ENCODE data around the gene APOH.
"Not testable (repeated sequence)": the region's sequence is repeated elsewhere in the genome, so short reads cannot be mapped to it uniquely, and the experiment has no call there.

Gene APOH

DNA sequence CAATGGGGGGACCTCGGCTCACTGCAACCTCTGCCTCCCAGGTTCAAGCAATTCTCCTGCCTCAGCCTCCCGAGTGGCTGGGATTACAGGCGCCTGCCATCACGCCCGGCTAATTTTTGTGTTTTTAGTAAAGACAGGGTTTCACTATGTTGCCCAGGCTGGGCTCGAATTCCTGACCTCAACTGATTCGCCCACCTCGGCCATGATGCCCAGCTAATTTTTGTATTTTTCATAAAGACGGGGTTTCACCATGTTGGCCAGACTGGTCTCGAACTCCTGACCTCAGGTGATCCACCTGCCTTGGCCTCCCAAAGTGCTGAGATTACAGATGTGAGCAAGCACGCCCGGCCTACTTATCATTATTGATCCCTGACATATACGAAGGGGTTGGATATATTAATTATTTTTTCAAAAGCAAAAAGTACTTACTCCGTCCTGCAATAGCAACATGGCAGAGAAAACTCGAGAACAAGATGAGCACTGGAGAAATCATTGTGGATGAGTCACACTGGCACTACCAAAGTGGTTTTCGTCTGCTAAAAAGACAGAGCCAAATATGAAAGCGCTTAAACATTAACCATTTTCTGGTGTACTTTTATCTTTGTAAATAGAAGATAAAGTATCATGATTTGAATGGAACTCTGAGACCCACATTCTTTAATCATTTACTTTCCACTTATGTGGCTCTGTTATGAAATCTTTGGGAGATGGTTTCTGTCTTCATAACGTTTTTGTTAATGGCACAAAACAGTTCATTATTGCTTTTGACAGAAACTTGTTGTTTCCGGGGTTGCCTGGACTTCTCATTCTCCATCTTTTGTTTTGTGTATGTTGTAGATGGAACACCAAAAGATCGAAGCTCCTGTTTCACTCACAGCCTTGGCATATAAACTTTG, at the start of gene APOH:
Gene APOH, minus strand, starts transcription at position 529 of the 896 bp plus-strand sequence. Its CDS starts 36 bp downstream, at position 493.
- no peak for DNase-seq

DNA sequence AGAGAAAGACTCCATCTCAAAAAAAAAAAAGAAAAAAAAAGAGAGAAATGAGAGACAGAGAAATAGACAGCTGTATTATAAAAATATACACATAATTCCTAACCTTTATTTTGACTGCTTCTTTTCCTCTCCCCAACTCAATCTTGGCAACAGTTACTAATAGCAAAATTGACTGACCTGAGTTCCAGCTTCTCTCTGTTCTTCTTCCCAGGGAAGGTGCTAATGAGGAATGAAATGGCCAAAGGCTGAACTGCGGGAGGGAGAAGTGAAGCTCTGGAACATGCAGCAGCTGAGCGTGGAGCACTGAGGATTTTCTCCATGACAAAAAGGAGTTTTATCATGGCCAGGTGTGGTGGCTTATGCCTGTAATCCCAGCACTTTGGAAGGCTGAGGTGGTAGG, 48.0 kb upstream of the APOH start:
- DNase-seq, result no peak

GRCh38 chr17:66276328-66276937, 47.2 kb upstream of the APOH start:
- no peak for DNase-seq

DNA sequence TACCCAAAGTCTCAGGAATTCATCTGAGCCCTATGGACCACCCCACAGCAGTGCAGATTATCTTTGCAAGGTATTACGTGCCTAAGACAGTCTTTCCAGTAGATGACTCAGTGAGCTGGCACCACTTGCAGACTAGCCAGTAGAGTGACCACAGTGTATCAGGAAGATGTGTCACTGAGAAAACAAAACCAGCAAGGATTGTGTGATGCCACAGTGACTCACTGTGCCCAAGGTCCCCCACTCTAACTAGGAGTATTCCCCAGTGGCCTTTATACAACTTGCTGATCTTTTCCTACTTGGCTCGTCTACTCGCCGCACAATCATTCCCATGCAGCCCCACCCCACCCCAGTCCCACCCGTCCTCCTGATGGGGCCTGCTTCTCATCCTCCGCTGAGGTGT, 46.4 kb upstream of the APOH start:
- no peak for DNase-seq

DNA sequence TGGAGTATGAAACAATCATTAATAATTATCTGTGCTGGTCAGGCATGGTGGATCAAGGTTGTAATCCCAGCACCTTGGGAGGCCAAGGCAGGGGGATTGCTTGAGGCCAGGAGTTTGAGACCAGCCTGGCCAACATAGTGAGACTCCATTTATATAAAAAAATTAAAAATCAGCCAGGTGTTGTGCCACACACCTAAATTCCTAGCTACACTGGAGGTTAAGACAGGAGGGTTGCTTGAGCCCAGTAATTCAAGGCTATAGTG, 44.3 kb upstream of the APOH start:
- DNase-seq, result no peak

- DNase-seq, result no peak
Observed at GRCh38 chr17:66272811-66273585, 43.8 kb upstream of the APOH start.

DNA sequence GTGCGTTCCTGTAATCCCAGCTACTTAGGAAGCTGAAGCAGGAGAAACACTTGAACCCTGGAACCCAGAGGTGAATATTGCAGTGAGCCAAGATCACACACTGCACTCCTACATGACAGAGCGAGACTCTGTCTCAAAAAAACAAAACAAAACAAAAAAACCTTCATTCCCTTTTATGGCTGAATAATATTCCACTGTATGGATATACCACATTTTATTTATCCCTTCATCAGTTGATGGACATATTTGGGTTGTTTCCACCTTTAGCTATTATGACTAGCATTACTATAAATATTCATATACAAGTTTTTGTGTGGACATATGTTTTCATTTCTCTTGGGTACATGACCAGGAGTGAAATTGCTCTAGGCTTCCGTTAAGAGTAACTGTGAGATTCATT, 42.3 kb upstream of the APOH start:
- no peak for DNase-seq

GRCh38 chr17:66270106-66270505, 40.9 kb upstream of the APOH start:
- no peak for DNase-seq

DNA sequence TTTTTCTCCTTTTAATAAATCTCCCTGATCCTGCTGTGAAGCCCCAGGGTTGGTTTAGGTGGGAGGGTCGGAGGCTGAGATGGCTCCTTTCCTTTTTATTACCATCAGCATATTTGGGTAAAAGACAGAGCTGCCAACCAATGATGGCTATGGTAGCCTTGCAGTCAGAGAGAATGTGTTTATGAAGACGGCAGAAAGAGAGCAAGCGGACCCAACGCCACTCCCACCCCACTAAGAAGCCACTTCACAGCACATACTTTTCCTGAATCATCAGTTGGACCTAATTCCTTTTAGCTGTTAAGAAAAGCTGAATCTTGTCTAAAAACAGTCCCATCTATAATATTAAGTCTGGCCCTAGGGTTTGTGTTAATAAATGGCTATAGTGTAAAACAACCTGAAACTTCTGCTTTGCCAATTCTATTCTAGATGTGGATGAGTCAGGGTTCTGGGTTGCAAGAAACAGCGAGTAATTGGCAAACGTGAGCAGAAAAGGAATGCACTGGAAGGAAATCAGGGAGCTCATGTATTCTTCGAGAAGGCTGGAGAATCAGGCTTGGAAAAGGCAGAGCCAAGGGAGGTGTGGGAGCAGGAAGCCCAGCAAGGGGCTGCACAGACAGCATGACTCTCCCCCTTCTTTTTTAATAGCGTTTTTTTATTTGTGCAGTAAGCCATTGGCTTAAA, 39.2 kb upstream of the APOH start:
- DNase-seq, result no peak

GRCh38 chr17:66264696-66265095, 35.5 kb upstream of the APOH start:
- no peak for DNase-seq

DNA sequence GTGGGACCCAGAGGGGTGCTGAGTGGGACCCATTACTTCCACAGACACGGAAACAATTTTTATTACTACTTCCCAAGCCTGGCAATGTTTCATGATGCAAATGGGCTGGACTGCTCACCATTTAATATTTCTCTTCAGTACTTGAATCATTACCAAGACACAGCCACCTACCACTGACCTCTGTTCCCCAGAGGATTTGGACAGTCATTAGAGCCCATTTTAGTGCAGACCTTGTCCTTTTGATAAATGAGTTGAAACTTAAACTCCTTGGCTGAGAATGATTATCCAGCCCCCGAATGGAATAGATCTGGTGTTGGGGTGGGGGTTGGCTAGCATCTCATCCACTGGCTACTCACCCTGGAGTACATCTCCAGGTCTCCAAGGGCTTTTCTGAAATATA, 33.6 kb upstream of the APOH start:
- no peak for DNase-seq

- no peak for DNase-seq
Observed at GRCh38 chr17:66260688-66261087, 31.5 kb upstream of the APOH start.

- DNase-seq, result no peak
Observed at GRCh38 chr17:66260275-66260674, 31.1 kb upstream of the APOH start.

DNA sequence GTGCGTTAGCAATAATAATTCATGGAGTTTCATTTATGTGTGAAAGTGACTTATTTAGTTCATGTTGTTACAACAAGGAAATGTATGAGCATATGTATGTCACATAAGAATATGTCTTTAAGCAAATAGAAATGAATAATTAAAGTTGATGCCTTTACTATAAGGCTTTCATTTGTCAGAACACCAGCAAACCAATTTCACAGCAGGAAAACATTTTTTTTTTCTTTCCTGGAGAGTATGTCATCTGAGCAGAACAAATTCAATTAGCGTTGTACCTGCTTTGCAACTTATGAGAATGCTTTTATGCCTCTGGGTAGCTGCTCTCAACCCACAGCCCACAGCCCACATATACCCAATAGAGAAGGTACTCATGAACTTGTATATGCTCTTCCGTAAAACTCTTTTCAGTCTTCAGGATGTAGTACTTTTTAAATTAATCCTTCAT, 26.3 kb upstream of the APOH start:
- no peak for DNase-seq

- peak in 4 of 14 donors; percentile 2 to 14 (median 4) for DNase-seq
Observed at GRCh38 chr17:66255112-66255511, 25.9 kb upstream of the APOH start.

- DNase-seq, result not testable (repeated sequence)
Observed at GRCh38 chr17:66253458-66253857, 24.2 kb upstream of the APOH start.

DNA sequence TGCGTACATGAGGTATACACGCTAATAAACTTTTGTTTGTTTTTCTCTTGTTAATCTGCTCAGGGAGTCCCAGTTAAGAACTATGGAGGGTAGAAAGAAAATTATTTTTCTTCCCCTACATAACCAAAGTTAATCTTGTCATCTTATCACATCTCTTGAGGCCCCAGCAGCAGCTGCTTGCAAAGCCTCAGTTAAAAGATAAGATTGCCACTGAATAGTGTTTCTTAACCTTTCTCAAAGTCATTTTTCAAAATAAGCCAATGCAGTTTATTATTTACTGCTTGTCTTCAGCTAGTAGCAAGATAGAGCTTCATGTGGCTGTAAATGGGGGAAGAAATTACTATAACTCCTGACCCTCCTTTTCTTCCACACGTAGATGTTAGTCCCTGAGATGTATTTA, 21.5 kb upstream of the APOH start:
- no peak for DNase-seq

DNA sequence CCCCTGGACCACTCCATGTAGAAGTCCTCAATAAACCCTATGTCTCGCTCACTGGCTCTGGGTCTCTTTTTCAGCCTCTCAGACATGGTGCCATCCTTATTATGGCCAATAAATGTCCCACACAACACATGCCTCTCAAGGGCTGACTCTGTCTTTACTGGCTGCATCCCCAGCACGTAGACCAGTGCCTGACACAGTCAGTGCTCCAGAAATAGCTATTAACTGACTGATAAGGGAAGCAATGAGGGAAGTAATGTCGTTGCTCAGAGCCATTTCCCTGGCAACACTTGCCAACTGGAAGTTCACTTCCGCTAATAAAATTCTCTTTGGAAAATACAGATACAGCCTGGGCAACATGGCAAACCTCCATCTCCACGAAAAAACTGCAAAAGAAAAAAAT, 19.1 kb upstream of the APOH start:
- DNase-seq, result no peak

- DNase-seq, result no peak
Observed at GRCh38 chr17:66241839-66242238, 12.6 kb upstream of the APOH start.

GRCh38 chr17:66240630-66241029, 11.4 kb upstream of the APOH start:
- DNase-seq, result no peak

- no peak for DNase-seq
Observed at GRCh38 chr17:66240013-66240412, 10.8 kb upstream of the APOH start.

GRCh38 chr17:66235377-66235994, 6.3 kb upstream of the APOH start:
- DNase-seq, result no peak

Data from C1 segment of cervical spinal cord (tissue), 14 donors.